Fibroblast of lung (primary cell): ENCODE measurements around the gene TTLL3. TPM values are rescaled to one million over a fixed set of nuclear protein-coding genes. Genes with fewer than 3 reads are reported as not detected.

Experiments
- DNase-seq, 2 donors: peaks; one replicate each; pipeline versions ENCODE4 v3.0.0 to v3.0.0-alpha.2; 2010; ENCODE audit warnings: low read depth in 2 of 2
- H2AFZ ChIP-seq: 2 replicates; pipeline ENCODE4 v1.5.1; 2012; ENCODE audit warnings: low read length, control low read depth, inconsistent platforms
- H3K27ac ChIP-seq: 2 replicates; pipeline ENCODE4 v1.5.1; 2011; ENCODE audit warnings: low read length, control low read depth; ENCODE audit not compliant: insufficient read depth
- H3K27me3 ChIP-seq: 2 replicates; pipeline ENCODE4 v1.5.1; 2011; ENCODE audit warnings: mild to moderate bottlenecking, low read length; ENCODE audit not compliant: control insufficient read depth, insufficient read depth
- H3K36me3 ChIP-seq: 2 replicates; pipeline ENCODE4 v1.5.1; 2011; ENCODE audit warnings: low read length; ENCODE audit not compliant: control insufficient read depth, insufficient read depth
- H3K4me1 ChIP-seq: 2 replicates; pipeline ENCODE4 v1.5.1; 2011; ENCODE audit warnings: low read length; ENCODE audit not compliant: control insufficient read depth, insufficient read depth; ENCODE audit errors: extremely low read depth
- H3K4me2 ChIP-seq: 2 replicates; pipeline ENCODE4 v1.5.1; 2011; ENCODE audit warnings: low read length, control low read depth; ENCODE audit not compliant: insufficient read depth; ENCODE audit errors: extremely low read depth
- H3K4me3 ChIP-seq, 4 experiments: fragments of 200-600 bp in 1 of 4; sonication (generic) in 1 of 4; replicated peaks in 1 of 4; 2 replicates each; pipeline ENCODE4 v1.5.1; 2011 to 2016; ENCODE audit warnings: low read length in 4 of 4, low read depth in 3 of 4, mild to moderate bottlenecking in 3 of 4, control low read depth in 2 of 4, inconsistent platforms in 1 of 4, mixed read lengths in 1 of 4; ENCODE audit not compliant: insufficient read depth in 1 of 4; ENCODE audit errors: control extremely low read depth in 1 of 4
- H3K79me2 ChIP-seq: 2 replicates; pipeline ENCODE4 v1.5.1; 2012; ENCODE audit warnings: mild to moderate bottlenecking, low read length, inconsistent platforms; ENCODE audit not compliant: control insufficient read depth, insufficient read depth
- H3K9ac ChIP-seq: 2 replicates; pipeline ENCODE4 v1.5.1; 2011; ENCODE audit warnings: mild to moderate bottlenecking, low read length, control low read depth; ENCODE audit not compliant: insufficient read depth
- H3K9me3 ChIP-seq: 2 replicates; pipeline ENCODE4 v1.5.1; 2012; ENCODE audit warnings: low read depth, low read length; ENCODE audit not compliant: control insufficient read depth, insufficient read depth
- H4K20me1 ChIP-seq: 2 replicates; pipeline ENCODE4 v1.5.1; 2011; ENCODE audit warnings: low read length; ENCODE audit not compliant: control insufficient read depth, insufficient read depth; ENCODE audit errors: extremely low read depth
- CTCF ChIP-seq, 2 donors: IDR thresholded peaks in 1 of 2; conservative IDR thresholded peaks in 1 of 2; 1 replicate in 1 of 2; 2 replicates in 1 of 2; pipeline ENCODE4 v1.5.1; 2011 to 2012; ENCODE audit warnings: low read length in 2 of 2, control low read depth in 1 of 2, inconsistent platforms in 1 of 2, low read depth in 1 of 2, mild to moderate bottlenecking in 1 of 2
- EZH2 ChIP-seq: IDR thresholded peaks from 2 replicates; pipeline ENCODE4 v1.5.1; 2012; ENCODE audit warnings: low read length, control low read depth, mild to moderate bottlenecking; ENCODE audit errors: missing control alignments
- polyA plus RNA-seq, 2 donors: library from polyadenylated mRNA; depleted of rRNA in 1 of 2; stranded (reverse) in 1 of 2; unstranded in 1 of 2; fragments of >200 nt; gene quantifications; 2 replicates each; pipeline ENCODE4 v1.2.1, GENCODE V29; 2011 to 2012; ENCODE audit warnings: missing spikeins in 1 of 2
- total RNA-seq: library from RNA; depleted of rRNA; stranded (reverse); fragments of >200 nt; gene quantifications from 2 replicates; pipeline ENCODE4 v1.2.1, GENCODE V29; 2014

TTLL3 gene
- total and polyA plus RNA-seq, 2 donors (not counting 1 experiment from before 2014, with no cell fraction given) = 14.9 to 16.1 TPM

GRCh38 chr3:9779721-9780457 lies 30.2 kb upstream of the TTLL3 start:
- no peak for TF ChIP-seq EZH2
- no peak for TF ChIP-seq CTCF (conservative IDR thresholded peaks at IDR 0.05 in 1 of 2, IDR thresholded peaks at IDR 0.05 in 1 of 2; ENCODE audit: low read depth in 1 of 2, low read length in 2 of 2)
- Histone ChIP-seq H3K27ac (no peak overlapping the region), H3K27me3 (no peaks in the 10 kb centered on the region), H3K9ac (no peak overlapping the region), H3K4me2 (no peak overlapping the region), H3K36me3 (peaks cover 11% of the 10 kb centered on the region), H3K4me3 (no peak overlapping the region), H2AFZ (no peak overlapping the region), H3K9me3 (no peaks in the 10 kb centered on the region), H3K79me2 (no peaks in the 10 kb centered on the region), H4K20me1 (no peaks in the 10 kb centered on the region), H3K4me1 (peaks cover 2% of the 10 kb centered on the region)
- DNase-seq = no peak

- no peak for TF ChIP-seq EZH2
- no peak for TF ChIP-seq CTCF (conservative IDR thresholded peaks at IDR 0.05 in 1 of 2, IDR thresholded peaks at IDR 0.05 in 1 of 2; ENCODE audit: low read depth in 1 of 2, low read length in 2 of 2)
- Histone ChIP-seq H4K20me1 (no peaks in the 10 kb centered on the region), H3K4me1 (peaks cover 2% of the 10 kb centered on the region), H3K9me3 (no peaks in the 10 kb centered on the region), H3K36me3 (peaks cover 11% of the 10 kb centered on the region), H2AFZ (no peak overlapping the region), H3K9ac (no peak overlapping the region), H3K4me2 (no peak overlapping the region), H3K4me3 (no peak overlapping the region), H3K27ac (no peak overlapping the region), H3K27me3 (no peaks in the 10 kb centered on the region), H3K79me2 (no peaks in the 10 kb centered on the region)
- DNase-seq = no peak
These were observed 29.6 kb upstream of the TTLL3 start for GRCh38 chr3:9780458-9780812.

GRCh38 chr3:9780910-9781309 lies 29.2 kb upstream of the TTLL3 start:
- Histone ChIP-seq H3K36me3 (peaks cover 13% of the 10 kb centered on the region), H3K9ac (no peak overlapping the region), H3K4me1 (peaks cover 2% of the 10 kb centered on the region), H3K4me3 (no peak overlapping the region), H3K4me2 (no peak overlapping the region), H3K27ac (no peak overlapping the region), H3K79me2 (no peaks in the 10 kb centered on the region), H3K9me3 (no peaks in the 10 kb centered on the region), H3K27me3 (no peaks in the 10 kb centered on the region), H4K20me1 (no peaks in the 10 kb centered on the region), H2AFZ (no peak overlapping the region)
- DNase-seq = no peak
- TF ChIP-seq CTCF (conservative IDR thresholded peaks at IDR 0.05 in 1 of 2, IDR thresholded peaks at IDR 0.05 in 1 of 2; ENCODE audit: low read depth in 1 of 2, low read length in 2 of 2) (no peak), EZH2 (no peak)
